ENCODE results near the gene CEACAM8.
"Not testable (repeated sequence)": the region's sequence is repeated elsewhere in the genome, so short reads cannot be mapped to it uniquely, and the experiment has no call there.

The CEACAM8 gene

DNA sequence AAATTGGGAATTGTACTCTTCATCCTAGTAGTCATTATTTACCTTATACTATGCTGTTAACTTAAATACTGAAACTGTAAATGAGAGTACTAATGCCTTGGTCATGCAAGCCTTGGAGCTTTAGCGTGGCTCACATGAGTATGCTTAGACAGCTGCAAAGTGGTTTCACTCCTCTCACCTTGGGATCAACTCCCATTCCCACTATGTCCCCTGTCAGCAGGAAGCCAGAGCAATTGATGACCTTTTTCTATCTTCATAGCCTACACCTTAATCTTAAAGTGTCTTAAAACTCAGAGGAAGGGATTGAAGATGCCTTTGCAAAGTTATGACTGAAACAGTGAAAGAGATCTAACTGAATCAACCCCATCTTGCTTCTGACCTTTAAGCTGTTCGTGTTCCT, 33.2 kb upstream of the CEACAM8 start:
- no peak for DNase-seq (ENCODE audit: low read depth)
- TF ChIP-seq, protein P1, sequence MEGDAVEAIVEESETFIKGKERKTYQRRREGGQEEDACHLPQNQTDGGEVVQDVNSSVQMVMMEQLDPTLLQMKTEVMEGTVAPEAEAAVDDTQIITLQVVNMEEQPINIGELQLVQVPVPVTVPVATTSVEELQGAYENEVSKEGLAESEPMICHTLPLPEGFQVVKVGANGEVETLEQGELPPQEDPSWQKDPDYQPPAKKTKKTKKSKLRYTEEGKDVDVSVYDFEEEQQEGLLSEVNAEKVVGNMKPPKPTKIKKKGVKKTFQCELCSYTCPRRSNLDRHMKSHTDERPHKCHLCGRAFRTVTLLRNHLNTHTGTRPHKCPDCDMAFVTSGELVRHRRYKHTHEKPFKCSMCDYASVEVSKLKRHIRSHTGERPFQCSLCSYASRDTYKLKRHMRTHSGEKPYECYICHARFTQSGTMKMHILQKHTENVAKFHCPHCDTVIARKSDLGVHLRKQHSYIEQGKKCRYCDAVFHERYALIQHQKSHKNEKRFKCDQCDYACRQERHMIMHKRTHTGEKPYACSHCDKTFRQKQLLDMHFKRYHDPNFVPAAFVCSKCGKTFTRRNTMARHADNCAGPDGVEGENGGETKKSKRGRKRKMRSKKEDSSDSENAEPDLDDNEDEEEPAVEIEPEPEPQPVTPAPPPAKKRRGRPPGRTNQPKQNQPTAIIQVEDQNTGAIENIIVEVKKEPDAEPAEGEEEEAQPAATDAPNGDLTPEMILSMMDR (conservative IDR thresholded peaks at IDR 0.05; ENCODE audit: control insufficient read depth, insufficient read depth, low read depth, low read length), result no peak
- H3K4me3 ChIP-seq (ENCODE audit: control insufficient read depth, low read depth, low read length), result no peak overlapping the region

DNA sequence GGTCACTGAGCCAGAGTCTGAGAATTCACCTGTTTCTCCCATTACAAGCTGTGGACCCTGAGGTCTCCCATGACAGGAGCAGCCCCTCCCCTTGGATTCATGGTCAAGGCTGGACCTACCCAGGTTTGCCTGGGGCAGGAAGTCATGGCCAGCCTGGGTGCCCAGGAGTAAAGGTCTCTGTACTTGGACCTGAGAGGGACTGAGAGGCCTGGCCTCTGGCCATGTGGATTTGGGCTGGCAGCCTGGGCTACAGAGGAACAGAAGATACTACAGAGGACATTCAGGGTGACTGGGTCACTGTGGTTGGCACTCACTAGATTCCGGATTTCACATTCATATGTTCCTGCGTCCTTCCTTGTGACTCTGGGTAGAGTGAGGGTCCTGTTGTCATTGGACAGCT, 31.5 kb upstream of the CEACAM8 start:
- TF ChIP-seq, protein P1 (conservative IDR thresholded peaks at IDR 0.05; ENCODE audit: control insufficient read depth, insufficient read depth, low read depth, low read length), result no peak
- H3K4me3 ChIP-seq (ENCODE audit: control insufficient read depth, low read depth, low read length), result no peak overlapping the region
- DNase-seq (ENCODE audit: low read depth), result no peak

DNA sequence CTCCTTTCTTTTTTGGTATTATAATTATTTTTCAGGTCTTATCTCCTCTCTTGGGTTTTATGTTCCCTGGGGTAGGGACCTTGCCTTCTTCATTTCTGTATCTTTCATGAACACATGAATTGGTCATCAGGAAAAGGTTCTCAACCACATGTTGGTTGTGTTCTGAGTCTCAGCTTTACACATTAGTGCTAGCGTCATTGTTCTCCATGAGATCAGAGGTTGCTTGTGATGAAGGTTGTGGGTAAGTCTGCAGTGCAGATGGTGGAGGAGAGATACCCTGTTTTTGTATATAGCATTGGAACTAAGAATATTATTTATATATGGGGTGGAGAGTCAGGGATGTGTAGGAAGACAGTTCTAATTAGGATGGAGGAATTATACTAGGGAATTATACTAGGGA, 24.5 kb upstream of the CEACAM8 start:
- TF ChIP-seq, protein P1 (conservative IDR thresholded peaks at IDR 0.05; ENCODE audit: control insufficient read depth, insufficient read depth, low read depth, low read length), result no peak
- no peak overlapping the region for H3K4me3 ChIP-seq (ENCODE audit: control insufficient read depth, low read depth, low read length)
- no peak for DNase-seq (ENCODE audit: low read depth)

DNA sequence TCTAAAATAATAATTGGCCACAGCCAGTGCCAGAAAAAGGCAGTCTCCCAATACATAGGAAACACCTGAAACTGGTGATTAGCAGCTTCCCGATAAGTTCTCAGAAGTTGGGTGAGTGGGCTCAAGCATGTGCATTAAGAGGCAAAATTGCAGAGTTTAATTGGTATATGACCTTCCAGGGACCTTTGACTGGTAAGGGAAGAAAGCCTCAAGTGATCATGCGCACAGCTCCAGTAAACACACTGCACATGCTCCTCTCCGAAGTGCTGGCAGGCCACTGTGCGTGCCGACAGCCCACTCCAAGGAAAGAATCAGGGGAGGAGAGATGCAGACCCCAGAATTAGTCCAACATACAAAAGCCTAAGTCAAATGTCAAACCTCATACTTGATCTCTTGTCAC, 18.9 kb upstream of the CEACAM8 start:
- DNase-seq (ENCODE audit: low read depth), result no peak
- TF ChIP-seq, protein P1 (conservative IDR thresholded peaks at IDR 0.05; ENCODE audit: control insufficient read depth, insufficient read depth, low read depth, low read length), result no peak
- no peak overlapping the region for H3K4me3 ChIP-seq (ENCODE audit: control insufficient read depth, low read depth, low read length)

DNA sequence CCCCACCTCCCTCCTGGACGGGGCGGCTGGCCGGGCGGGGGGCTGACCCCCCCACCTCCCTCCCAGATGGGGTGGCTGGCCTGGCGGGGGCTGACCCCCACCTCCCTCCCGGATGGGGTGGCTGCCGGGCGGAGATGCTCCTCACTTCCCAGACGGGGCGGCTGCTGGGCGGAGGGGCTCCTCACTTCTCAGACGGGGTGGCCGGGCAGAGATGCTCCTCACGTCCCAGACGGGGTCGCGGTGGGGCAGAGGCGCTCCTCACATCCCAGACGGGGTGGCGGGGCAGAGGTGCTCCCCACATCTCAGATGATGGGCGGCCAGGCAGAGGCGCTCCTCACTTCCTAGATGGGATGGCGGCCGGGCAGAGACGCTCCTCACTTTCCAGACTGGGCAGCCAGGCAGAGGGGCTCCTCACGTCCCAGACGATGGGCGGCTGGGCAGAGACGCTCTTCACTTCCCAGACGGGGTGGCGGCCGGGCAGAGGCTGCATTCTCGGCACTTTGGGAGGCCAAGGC, 15.7 kb upstream of the CEACAM8 start:
- not testable (repeated sequence) for DNase-seq (ENCODE audit: low read depth); H3K4me3 ChIP-seq (ENCODE audit: control insufficient read depth, low read depth, low read length)

DNA sequence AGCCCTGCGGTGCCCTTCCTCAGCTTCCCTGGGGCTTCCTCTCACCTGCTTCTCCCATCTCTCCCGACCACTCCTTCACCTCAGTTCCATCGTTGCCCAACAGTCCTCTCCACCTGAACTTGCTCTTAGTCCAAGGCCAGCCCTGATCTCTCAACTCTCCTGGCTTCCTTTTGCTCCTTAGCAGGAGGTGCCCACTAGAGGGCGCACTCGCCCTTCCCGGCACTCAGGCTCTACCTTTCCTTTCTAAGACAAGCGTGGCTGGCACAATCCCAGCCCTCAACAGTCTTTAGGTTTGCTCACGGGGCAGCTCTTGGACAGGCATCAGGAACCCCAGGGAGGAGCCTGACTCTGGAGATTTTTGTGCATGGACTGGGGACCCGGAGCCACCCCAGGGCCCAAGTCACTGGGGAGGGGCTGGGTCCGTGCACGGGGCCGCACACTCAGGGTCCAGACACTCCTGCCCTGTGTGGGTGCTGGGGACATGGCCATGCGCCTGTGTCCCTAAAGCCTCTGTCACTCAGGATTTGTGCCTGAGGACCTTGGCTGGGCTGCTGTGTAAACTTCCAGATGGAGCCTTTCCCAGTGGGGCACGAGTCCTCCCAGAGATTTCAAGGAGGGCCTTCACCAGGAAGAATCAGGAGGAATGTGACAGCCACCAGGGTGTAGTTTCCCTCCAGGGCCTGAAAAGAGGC, 12.1 kb upstream of the CEACAM8 start:
- no peak overlapping the region for H3K4me3 ChIP-seq (ENCODE audit: control insufficient read depth, low read depth, low read length)
- peak; percentile 40 for DNase-seq (ENCODE audit: low read depth)
- TF ChIP-seq, protein P1 (conservative IDR thresholded peaks at IDR 0.05; ENCODE audit: control insufficient read depth, insufficient read depth, low read depth, low read length), result peak; percentile 75

DNA sequence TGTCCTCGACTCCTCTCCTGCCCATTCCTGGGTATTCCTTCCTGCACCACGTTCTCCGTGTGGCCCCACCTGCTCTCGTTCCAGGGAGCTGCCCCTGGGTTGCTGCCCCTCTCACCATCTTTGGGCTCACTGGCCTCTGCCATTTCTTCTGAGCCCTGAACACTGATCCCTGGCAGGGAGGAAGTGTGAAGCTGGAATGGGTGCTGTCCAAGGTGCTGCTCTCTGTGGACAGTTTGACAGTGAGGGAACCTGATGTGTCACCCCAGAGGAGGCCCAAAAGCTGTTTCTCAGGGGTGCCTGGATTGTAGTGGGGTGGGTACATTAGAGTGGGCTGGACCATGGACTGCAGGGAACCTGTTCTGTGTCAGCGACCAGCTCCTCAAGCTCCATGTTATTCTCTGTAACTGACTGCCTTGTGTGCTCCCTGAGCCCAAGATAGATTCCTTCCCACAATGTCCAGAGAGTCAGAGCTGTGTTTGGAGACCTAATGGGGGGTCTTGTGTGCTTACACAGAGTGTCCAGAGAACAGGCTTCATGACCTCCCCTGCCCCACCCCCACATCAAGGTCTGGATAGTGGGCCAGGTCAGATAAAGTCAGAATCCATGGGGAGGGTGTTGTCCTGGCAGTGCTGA, 7.2 kb upstream of the CEACAM8 start:
- DNase-seq (ENCODE audit: low read depth), result peak; percentile 25
- TF ChIP-seq, protein P1 (conservative IDR thresholded peaks at IDR 0.05; ENCODE audit: control insufficient read depth, insufficient read depth, low read depth, low read length), result no peak
- no peak overlapping the region for H3K4me3 ChIP-seq (ENCODE audit: control insufficient read depth, low read depth, low read length)

Measured in fibroblast of mammary gland (primary cell).